Activated T-cell treated with anti-CD3 and anti-CD28 coated beads for 48 hours (primary cell): Measurements from ENCODE around the gene CFAP69.
A peak's percentile ranks its signal among the peaks of the same experiment; 100 is the strongest.

Source experiments
- DNase-seq: peaks from one replicate; pipeline ENCODE4 v3.0.0-alpha.2; 2020; ENCODE audit warnings: low read depth

The CFAP69 gene, protein sequence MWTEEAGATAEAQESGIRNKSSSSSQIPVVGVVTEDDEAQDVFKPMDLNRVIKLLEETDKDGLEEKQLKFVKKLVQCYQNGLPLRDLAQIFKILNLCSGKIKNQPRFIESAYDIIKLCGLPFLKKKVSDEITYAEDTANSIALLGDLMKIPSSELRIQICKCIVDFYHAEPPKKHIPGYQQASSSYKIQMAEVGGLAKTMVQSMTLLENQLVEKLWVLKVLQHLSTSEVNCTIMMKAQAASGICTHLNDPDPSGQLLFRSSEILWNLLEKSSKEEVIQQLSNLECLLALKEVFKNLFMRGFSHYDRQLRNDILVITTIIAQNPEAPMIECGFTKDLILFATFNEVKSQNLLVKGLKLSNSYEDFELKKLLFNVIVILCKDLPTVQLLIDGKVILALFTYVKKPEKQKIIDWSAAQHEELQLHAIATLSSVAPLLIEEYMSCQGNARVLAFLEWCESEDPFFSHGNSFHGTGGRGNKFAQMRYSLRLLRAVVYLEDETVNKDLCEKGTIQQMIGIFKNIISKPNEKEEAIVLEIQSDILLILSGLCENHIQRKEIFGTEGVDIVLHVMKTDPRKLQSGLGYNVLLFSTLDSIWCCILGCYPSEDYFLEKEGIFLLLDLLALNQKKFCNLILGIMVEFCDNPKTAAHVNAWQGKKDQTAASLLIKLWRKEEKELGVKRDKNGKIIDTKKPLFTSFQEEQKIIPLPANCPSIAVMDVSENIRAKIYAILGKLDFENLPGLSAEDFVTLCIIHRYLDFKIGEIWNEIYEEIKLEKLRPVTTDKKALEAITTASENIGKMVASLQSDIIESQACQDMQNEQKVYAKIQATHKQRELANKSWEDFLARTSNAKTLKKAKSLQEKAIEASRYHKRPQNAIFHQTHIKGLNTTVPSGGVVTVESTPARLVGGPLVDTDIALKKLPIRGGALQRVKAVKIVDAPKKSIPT

DNA sequence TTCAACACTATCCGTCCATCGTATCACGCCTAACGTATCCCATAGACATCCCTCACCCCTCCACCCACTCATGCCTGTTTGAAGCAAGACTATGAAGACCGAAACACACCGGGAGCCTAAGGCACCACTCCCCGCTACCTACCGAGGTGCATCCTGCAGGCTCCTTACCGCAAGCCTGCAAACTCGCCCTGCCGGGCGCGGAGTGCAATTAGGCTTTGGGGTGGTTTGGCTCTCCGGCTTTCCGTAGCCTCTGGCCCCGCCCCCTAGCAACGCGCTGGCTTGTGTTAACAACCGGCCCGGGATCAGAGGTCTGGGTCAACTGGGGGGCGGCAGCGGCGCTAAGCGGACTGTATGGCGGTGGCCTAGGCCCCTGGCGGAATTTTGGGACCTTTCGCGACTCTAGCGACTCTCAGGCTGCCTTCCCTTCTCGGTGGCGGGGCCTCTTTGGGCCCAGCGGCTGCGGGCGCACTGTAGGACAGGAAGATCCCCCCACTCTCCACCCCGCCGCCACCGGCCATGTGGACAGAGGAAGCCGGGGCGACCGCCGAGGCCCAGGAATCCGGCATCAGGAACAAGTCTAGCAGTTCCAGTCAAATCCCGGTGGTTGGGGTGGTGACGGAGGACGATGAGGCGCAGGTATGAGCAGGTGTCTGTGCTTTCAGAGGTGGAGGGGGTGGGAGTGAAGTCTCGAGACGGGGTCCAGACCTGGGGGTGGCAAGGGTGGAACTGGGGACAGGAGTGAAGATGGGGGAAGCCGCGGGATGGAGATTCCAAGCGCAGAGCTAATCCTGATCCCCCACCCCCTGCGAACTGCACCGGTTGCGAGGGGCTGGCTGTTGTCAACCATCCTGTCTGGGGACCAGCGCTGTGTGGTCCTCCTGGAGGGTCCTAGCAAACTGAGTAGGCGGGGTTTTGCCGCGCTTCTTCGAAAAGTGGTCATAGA lies at the start of gene CFAP69:
Gene CFAP69, plus strand, starts transcription at position 266 of the 943 bp plus-strand sequence. Its CDS starts 251 bp downstream, at position 517.
- peak; percentile 82 for DNase-seq

DNA sequence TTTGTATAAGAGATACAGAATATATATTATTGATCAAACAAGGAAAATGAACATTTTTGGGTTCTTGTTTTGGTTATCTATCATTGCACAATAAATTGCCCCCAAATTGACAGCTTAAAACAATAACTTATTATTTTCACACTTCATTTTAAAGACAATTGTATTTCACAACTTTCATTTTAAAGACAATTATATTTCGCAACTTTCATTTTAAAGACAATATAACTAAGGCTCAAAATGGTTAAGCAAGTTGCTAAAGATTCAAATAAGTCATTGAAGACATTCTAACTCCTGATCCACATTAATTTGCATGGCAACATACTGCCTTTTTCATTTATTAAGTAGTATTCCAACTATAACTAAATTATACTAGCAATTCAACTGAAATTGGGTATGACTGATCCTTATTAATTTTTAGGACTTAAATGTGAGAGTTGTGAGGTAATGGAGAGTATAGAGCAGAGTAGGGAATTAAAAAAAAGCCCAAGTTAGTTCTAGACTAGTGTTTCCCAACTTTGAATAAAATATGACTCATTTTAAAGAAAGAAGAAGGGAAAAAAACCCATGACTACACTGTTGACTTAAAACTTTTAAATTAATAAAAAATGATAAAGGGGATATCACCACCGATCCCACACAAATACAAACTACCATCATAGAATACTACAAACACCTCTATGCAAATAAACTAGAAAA lies 43.3 kb upstream of the CFAP69 start:
- DNase-seq: no peak

DNA sequence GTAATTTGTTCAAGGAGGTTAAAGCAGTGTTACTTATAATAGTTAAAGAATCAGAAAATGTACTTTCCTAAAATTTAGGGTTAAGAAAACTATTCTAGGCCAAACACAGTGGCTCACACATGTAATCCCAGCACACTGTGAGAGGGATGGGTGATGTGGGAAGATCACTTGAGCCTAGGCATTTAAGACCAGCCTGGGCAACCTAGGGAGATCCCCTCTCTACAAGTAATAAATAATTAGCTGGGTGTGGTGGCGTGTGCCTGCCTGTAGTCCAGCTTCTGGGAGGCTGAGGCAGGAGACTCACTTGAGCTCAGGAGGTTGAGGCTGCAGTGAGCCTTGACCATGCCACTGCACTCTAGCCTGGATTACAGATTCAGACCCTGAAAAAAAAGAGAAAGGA lies 37.0 kb upstream of the CFAP69 start:
- no peak for DNase-seq

DNA sequence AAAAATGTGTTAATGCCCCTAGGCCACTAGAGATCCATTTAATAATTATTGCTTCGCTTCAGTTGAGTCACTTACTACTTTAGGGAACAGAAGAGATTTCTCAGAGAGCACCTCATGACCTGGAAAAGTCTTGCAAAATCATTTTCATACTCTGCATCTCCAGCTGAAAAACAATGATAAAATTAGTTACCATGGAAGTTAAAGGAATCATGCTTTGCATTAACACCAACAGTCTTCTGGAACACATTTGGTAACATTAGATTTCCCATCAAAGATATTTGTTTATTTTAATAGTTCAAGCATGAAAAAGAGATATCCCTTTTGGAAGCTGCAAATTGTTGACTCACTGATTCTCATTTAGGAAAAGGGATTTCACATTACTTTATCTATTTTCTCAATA lies 35.2 kb upstream of the CFAP69 start:
- DNase-seq: no peak

DNA sequence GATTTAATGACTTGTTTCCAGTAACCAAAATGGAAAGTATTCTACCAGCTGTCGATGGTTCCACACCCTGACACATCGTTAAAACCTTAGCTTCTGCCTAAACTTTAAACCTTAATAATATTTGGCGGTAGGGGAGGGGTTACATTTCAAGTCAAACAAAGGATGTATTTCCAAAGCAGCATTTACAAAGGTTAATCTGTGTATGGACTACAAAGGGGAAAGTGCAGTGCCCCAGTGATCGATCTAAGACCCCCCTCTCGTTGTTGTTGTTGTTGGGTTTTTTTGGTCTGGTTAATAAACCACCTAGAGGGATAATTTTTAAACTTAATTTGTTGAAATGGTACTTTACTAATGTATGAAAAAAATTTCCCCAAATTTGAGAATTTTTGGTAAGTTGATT lies 34.5 kb upstream of the CFAP69 start:
- no peak for DNase-seq

DNA sequence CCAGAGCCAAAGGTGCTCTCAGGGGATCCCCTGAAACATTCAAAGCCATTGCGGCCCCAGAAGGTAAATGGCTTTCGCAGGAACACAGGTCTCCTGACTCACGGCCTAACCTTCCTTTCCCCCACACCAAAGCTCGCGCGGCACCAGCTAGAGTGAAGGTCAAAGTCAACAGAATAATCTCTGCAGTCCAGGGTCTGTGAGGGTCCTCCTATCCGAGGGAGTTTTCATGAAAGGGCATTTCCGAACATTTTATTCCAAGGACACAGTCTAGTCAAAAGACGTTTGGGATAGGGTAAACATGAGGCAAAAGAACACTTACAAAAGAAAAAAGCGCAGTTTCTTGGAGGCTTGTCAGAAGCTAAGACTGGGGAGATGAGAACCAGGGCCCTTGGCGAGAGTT lies 34.0 kb upstream of the CFAP69 start:
- DNase-seq: no peak

DNA sequence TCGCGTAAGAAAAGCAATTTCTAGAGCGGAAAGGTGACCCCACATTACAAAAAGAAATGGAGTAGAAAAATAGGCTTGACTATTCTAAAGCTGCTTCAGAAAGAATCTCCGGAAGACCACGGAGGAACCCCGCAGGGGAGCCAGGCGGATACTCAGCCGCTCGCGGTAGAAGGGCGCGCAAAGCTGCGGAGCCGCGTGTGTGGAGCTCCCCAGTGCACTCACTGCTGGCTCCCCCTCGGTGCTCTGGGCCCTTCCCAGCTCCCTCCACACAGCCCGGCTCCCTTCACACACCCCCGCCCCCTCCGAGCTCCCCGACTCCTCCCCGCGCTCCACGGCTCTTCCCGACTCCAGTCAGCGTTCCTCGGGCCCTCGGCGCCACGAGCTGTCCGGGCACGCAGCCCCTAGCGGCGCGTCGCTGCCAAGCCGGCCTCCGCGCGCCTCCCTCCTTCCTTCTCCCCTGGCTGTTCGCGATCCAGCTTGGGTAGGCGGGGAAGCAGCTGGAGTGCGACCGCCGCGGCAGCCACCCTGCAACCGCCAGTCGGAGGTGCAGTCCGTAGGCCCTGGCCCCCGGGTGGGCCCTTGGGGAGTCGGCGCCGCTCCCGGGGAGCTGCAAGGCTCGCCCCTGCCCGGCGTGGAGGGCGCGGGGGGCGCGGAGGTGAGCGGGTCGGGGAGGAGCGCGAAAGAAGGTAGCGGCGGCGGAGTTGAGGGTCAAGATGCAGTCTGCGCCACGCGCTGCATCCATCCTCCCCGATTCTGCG lies 33.4 kb upstream of the CFAP69 start, which contains the start of gene STEAP2:
Gene STEAP2, plus strand, starts transcription at position 350 of the 758 bp plus-strand sequence. CDS start 13,343 bp downstream, outside the sequence.
- DNase-seq: peak; percentile 32

DNA sequence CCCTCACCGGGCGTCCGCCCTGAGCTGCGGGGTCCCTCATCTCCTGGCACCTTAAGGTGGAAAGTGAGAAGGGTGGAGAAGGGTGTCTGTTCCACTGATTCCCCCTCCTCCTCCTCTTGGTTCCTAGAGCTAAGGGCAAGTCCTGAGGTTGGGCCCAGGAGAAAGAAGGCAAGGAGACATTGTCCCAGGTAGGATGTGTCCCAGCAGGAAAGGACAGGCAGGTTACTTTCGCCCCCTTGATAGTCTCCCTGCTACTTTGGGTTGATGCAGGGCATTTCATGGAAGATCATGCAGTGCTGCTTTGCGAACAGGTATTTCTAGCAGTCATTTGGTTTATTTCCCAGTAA lies 32.9 kb upstream of the CFAP69 start:
- DNase-seq: no peak

DNA sequence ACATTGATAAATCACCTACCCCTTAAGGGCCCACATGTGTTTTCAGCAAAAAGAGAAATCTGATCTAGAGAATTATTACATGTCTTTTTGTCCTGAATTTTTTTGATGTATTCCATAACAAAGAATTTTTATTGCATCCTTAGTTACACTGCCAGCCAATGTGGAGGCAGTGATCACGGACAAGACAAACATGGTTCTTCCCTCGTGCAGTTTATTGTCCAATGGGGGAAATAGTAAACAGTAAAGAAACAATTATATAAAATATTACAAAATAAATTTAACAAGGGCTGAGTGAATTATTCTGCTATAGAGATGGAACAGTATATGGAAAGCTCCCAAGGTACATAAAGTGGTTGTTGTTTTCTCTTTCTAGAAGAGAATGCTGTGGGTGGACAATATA lies 31.5 kb upstream of the CFAP69 start:
- DNase-seq: no peak

DNA sequence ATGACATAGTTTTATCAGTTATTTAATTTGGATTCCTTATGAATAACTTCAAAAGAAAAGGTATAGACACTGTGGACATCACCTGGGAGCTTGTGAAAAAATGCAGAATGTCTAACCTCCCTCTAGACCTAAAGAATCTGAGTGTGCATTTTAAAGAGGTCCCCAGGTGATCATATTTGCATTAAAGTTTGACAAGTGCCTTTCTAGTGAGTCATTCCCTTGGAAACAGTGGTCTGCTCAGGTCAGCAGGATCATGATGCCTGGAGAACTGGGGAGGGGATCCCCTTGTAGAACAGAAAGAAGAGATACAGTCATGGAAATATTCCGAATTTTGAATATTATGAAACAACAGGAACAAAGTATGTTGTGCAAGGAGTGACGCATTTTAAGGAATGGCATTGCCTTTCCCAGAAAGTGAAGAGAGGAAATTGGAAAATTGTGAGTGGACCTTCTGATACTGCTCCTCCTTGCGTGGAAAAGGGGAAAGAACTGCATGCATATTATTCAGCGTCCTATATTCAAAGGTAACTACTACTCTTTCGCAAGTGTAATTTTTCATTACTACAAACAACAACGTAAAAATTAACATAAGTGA lies 28.8 kb upstream of the CFAP69 start:
- no peak for DNase-seq

DNA sequence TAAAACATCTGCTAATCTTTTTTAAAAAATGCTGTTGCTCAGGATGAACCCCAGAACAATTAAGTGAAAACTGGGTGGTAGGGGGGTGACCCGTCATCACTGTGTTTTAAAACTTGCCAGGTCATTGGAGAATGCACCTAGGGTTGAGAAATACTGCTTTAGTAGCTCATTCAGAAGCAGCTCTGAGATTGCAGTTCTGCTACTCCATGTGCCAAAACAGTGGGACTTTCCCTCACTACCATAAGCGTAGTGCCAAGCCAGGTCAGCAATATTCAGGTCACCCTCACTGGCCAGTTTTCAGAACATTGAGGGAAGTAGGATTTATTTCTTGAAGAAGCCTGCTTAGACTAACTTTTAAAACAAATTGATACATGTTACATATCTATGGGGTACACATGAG lies 28.2 kb upstream of the CFAP69 start:
- no peak for DNase-seq

DNA sequence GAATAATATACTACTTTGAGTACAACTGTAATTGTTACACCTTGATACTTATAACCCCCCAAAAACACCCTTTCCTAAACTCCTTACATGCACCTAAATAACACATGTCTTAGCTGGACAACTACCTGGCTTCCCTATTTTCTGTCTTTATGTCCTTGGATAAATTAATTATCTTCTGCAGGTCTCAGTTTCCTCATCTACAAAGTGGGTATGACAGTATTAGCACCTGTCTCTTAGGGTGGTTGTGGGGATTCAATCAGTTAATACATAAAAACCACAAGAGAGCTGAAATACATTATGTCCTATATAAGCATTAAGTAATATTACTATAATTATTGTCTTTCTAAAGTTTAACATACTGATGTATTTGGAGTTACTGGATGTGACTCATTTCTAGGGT lies 22.6 kb upstream of the CFAP69 start:
- DNase-seq: no peak

DNA sequence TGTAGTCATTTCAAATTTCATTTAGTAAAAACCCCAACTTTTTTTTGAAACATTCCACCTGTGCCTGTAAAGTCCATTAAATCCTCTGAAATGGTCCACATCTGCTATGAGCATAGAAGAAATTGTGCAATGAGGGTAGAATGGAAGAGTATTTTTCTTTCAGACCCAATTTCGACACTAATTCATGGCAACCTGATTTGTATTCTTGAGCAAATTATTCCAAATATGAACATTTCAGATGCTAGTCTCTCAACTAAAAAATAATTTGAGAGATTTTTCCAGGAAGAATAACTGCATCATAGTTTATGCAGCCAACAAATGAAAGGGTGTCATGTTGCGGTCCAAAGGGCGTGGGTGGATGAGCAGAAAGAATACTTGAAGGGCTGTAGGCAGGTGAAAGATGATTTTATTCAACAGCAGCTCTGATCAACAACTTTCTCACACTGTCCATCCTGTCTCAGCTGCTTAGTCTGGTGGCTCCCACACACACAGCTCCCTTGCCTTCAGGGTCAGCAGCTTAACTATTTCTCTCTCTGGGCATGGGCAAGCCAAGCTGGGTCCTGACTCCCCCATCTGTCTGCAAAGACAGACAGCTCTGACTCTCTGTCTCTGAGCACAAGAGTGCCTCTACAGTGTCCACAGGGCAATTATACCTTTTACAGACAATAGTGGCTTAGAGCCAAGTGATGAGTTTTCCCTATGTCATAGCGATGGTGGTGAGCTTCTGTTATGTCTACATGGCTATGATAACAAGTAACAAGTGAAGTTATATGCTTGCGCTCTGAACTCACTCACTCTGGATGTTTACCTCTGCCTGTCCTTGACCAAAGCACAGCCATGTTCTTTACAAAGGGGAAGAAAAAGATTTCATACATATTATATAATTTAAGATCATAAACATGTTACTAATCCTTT lies 21.9 kb upstream of the CFAP69 start:
- no peak for DNase-seq

DNA sequence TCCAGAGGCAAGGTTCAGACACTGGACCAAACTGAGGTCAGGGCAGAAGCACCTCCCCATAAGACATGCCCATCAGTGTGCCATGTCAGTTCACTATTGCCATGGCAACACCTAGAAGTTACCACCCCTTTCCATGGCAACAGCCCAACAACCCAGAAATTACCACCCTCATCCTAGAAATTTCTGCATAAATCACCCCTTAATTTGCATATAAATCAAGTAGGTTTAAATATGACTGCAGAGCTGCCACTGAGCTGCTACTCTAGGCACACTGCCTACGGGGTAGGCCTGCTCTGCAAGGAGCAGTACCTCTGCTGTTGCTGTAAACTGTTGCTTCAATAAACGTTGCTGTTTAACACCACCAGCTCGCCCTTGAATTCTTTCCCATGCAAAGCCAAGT lies 20.8 kb upstream of the CFAP69 start:
- no peak for DNase-seq

DNA sequence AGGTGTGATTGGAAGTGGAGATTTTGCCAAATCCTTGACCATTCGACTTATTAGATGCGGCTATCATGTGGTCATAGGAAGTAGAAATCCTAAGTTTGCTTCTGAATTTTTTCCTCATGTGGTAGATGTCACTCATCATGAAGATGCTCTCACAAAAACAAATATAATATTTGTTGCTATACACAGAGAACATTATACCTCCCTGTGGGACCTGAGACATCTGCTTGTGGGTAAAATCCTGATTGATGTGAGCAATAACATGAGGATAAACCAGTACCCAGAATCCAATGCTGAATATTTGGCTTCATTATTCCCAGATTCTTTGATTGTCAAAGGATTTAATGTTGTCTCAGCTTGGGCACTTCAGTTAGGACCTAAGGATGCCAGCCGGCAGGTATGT lies 19.8 kb upstream of the CFAP69 start:
- DNase-seq: no peak

DNA sequence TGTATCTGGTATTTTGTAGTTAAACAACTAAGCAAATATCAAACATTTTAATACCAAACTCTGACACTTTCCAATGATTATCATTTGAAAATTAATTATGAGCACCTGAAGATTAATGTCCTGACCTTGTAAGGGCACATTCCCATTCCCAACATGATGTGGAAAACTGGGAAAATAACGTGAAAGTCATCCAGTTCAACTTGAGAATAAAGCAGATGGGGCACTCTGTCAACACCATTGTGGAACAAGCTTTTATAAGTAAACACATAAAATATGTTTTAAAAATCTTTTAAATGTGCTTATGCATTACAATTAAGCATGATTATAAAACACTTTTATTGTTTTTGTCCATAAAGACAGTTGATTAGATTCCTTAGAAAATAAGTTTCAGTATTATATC lies 19.4 kb upstream of the CFAP69 start:
- DNase-seq: no peak

DNA sequence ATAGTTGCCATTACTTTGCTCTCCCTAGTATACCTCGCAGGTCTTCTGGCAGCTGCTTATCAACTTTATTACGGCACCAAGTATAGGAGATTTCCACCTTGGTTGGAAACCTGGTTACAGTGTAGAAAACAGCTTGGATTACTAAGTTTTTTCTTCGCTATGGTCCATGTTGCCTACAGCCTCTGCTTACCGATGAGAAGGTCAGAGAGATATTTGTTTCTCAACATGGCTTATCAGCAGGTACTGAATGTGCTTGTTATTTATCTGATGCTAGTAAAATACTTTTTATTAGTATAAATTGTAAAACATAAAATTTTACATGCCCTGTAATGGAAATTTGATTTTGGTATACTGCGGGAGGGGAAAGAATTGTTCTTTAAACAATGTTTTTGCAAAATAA lies 17.7 kb upstream of the CFAP69 start:
- no peak for DNase-seq

DNA sequence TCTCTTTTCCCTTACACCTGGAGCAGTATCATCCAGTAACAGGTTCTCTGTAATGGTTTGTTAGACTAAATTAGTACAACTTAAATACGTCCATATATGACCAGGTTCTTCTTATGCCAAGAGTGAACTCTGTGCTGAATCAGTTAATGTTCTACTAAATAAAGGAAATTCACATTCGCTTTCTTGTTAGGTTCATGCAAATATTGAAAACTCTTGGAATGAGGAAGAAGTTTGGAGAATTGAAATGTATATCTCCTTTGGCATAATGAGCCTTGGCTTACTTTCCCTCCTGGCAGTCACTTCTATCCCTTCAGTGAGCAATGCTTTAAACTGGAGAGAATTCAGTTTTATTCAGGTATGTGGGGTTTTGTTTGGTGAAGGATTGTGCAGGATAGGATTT lies 15.3 kb upstream of the CFAP69 start:
- DNase-seq: no peak

DNA sequence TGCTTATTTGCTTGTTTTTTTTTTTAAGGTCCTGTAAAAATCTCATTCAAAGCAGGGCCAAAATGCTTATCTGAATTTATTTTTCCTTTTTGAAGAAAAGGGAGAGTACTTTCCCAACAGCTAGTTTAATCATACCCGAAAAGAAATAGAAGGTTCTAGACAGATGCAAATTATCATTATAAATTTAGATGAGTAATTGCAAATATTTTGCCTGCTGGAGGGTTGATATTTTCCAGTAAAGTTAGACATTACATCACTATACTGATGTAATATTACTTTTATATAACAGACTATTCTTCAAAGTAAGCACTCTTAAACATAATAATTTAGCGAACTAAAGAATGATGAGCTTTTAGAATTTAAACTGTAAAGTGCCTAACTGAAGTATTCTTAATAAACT lies 14.1 kb upstream of the CFAP69 start:
- DNase-seq: no peak
